HUES48 (cell line): ENCODE measurements around the gene IMMP2L.
"Not testable (repeated sequence)": the region's sequence is repeated elsewhere in the genome, so short reads cannot be mapped to it uniquely, and the experiment has no call there.

Experiments used
- H3K27ac ChIP-seq: one replicate; pipeline ENCODE4 v1.7.0; 2013; ENCODE audit warnings: low read depth, low read length, inconsistent platforms
- H3K27me3 ChIP-seq: 2 replicates; pipeline ENCODE4 v1.6.1; 2013; ENCODE audit warnings: mild to moderate bottlenecking, low read length; ENCODE audit not compliant: control insufficient read depth, insufficient read depth
- H3K36me3 ChIP-seq: 2 replicates; pipeline ENCODE4 v1.6.1; 2013; ENCODE audit warnings: low read length; ENCODE audit not compliant: control insufficient read depth, insufficient read depth
- H3K4me1 ChIP-seq: 2 replicates; pipeline ENCODE4 v1.6.1; 2013; ENCODE audit warnings: mild to moderate bottlenecking, low read length; ENCODE audit not compliant: control insufficient read depth, insufficient read depth
- H3K4me3 ChIP-seq: 2 replicates; pipeline ENCODE4 v1.5.1; 2013; ENCODE audit warnings: mild to moderate bottlenecking, low read depth, low read length
- H3K9ac ChIP-seq: 2 replicates; pipeline ENCODE4 v1.6.1; 2013; ENCODE audit warnings: mild to moderate bottlenecking, low read depth, low read length, moderate library complexity
- H3K9me3 ChIP-seq: 2 replicates; pipeline ENCODE4 v1.6.1; 2013; ENCODE audit warnings: low read length; ENCODE audit not compliant: control insufficient read depth, insufficient read depth

Gene IMMP2L

DNA sequence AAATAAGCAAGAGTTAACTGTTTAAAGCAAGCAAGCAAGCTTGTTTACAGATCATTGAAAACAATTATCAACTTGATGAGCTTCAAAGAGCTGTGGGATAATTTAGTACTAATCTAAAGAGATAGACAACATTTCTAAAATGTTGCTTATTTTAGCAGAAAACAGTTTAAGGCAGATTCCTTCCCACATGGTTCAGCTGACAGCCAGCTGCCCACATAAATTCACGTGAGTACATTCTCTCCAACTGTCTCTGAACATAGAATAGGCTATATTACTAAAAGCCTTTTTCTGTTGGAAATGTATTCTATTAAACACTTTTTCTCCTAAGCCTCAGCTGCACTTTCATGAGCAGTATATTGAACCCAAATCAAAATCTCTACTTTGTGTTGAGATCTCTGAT lies 297.3 kb downstream of the IMMP2L start:
- no peaks in the 10 kb centered on the region for H3K36me3 ChIP-seq
- no peaks in the 10 kb centered on the region for H3K27me3 ChIP-seq
- no peaks in the 10 kb centered on the region for H3K9me3 ChIP-seq
- no peak overlapping the region for H3K9ac ChIP-seq
- no peak overlapping the region for H3K4me3 ChIP-seq
- H3K27ac ChIP-seq = no peak overlapping the region
- peaks cover 12% of the 10 kb centered on the region for H3K4me1 ChIP-seq

DNA sequence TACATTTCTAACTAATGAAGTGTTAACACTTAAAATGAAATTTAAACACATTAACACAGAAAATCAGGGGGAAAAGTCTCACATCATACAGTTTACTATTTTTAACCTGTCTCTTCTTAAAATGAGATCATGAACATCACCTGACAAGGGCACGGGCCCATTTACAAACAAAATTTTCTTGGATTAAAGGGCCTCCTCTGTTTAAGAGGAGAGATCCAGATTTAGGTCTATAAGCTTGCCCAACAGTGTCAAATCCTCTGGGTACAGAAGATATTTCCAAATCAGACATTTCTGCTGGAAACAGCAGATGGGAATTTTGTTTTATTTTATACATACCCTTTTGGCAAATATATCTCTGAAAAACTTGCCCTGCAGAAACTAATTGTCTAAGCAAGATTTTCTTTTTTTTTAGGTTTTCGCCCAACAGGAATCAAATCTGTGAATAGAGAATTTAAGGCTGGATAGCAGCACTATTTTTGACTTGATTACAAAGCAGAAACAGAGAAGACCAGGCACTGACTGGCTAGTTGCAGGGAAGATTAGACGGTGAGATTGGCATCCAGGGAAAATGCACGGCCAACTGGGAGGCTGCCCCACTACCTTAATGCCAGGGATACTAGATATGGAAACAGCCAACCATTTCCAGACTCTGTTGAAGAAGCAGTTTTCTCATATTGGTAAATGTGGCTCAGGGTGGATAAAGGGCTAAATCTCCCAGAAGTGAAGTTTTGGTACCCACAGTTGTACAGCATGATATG lies 298.0 kb downstream of the IMMP2L start:
- Histone ChIP-seq H3K27me3 (no peaks in the 10 kb centered on the region), H3K4me1 (peaks cover 12% of the 10 kb centered on the region), H3K27ac (no peak overlapping the region), H3K9me3 (no peaks in the 10 kb centered on the region), H3K9ac (no peak overlapping the region), H3K36me3 (no peaks in the 10 kb centered on the region), H3K4me3 (no peak overlapping the region)

- Histone ChIP-seq H3K4me1 (peaks cover 12% of the 10 kb centered on the region), H3K4me3 (no peak overlapping the region), H3K9ac (no peak overlapping the region), H3K27ac (no peak overlapping the region), H3K27me3 (no peaks in the 10 kb centered on the region), H3K36me3 (no peaks in the 10 kb centered on the region), H3K9me3 (no peaks in the 10 kb centered on the region)
Observed at GRCh38 chr7:111262293-111263116, 299.8 kb downstream of the IMMP2L start.

DNA sequence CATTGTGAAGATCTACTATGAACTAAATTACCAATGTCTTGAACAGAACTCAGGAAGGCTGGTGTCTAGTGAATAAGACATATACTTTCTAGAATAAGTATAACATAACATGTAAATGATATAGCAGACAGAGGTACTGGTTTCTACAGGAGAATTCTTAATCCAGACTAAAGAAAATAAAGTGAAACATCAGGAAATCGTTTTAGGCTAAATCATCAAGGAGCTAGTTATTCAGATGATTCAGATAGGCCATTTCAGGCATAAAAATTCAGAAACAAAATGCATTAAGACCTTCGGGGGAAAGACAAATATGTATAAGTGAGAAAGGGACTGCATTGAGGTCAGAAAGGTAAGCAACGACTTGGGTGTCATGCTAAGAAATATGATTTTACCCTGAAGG lies 300.8 kb downstream of the IMMP2L start:
- H3K9me3 ChIP-seq = no peaks in the 10 kb centered on the region
- H3K4me1 ChIP-seq = peaks cover 2% of the 10 kb centered on the region
- H3K36me3 ChIP-seq = no peaks in the 10 kb centered on the region
- H3K4me3 ChIP-seq = no peak overlapping the region
- H3K27ac ChIP-seq = no peak overlapping the region
- no peak overlapping the region for H3K9ac ChIP-seq
- H3K27me3 ChIP-seq = no peaks in the 10 kb centered on the region

DNA sequence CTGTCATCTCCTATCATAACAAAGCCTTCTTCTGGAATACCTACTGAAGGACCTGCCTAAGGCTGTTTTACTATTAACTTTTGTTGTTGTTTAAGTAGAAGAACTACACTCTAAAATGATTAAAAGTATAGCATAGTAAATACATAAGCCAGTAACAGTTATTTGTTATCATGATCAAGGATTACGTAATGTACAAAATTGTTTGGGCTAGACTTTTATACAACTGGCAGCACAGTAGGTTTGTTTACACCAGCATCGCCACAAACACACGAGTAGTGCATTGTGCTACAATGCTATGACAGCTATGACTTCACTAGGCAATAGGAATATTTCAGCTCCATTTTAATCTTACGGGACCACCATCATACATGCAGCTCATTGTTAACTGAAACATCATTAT lies 302.3 kb downstream of the IMMP2L start:
- H3K4me1 ChIP-seq = no peaks in the 10 kb centered on the region
- no peak overlapping the region for H3K9ac ChIP-seq
- H3K36me3 ChIP-seq = no peaks in the 10 kb centered on the region
- H3K4me3 ChIP-seq = no peak overlapping the region
- H3K27ac ChIP-seq = no peak overlapping the region
- no peaks in the 10 kb centered on the region for H3K27me3 ChIP-seq
- H3K9me3 ChIP-seq = no peaks in the 10 kb centered on the region

GRCh38 chr7:111256391-111256790 lies 305.9 kb downstream of the IMMP2L start:
- Histone ChIP-seq H3K9me3 (no peaks in the 10 kb centered on the region), H3K27ac (no peak overlapping the region), H3K36me3 (no peaks in the 10 kb centered on the region), H3K9ac (no peak overlapping the region), H3K27me3 (no peaks in the 10 kb centered on the region), H3K4me1 (peaks cover 13% of the 10 kb centered on the region; the same call in 1 of the 2 replicates), H3K4me3 (no peak overlapping the region)

DNA sequence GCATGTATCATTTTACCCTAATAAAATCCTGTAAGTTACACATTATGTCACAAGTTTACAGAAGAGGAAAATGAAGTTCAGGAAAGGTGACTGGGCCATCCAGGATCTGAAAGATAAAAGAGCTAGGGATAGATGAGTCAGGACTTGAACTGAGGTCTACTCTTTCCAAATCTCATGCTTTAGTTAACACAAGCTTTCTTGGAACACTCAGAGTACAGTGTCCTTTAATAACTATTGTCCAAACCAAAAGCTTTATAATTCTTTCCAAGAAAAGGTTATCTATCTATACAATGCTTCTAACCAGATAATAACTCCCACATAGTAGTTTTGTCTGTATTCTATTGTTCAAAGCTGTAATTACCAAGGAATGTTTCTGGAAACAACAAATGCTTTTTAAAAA lies 306.7 kb downstream of the IMMP2L start:
- Histone ChIP-seq H3K36me3 (no peaks in the 10 kb centered on the region), H3K27ac (no peak overlapping the region), H3K4me3 (no peak overlapping the region), H3K9me3 (no peaks in the 10 kb centered on the region), H3K9ac (no peak overlapping the region), H3K4me1 (peaks cover 13% of the 10 kb centered on the region; the same call in 1 of the 2 replicates), H3K27me3 (no peaks in the 10 kb centered on the region)

DNA sequence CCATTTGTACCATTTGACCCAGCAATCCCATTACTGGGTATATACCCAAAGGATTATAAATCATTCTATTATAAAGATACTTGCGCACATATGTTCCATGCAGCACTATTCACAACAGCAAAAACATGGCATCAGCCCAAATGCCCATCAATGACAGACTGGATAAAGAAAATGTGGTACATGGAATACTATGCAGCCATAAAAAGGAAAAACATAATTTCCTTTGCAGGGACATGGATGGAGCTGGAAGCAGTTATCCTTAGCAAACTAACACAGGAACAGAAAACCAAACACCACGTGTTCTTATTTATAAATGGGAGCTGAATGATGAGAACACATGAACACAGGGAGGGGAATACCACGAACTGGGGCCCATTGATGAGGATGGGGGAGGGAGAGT lies 310.9 kb downstream of the IMMP2L start:
- H3K27me3 ChIP-seq, H3K36me3 ChIP-seq, H3K27ac ChIP-seq, H3K9ac ChIP-seq, H3K4me3 ChIP-seq, H3K9me3 ChIP-seq: not testable (repeated sequence)
- peaks cover 13% of the 10 kb centered on the region; the same call in 1 of the 2 replicates for H3K4me1 ChIP-seq

DNA sequence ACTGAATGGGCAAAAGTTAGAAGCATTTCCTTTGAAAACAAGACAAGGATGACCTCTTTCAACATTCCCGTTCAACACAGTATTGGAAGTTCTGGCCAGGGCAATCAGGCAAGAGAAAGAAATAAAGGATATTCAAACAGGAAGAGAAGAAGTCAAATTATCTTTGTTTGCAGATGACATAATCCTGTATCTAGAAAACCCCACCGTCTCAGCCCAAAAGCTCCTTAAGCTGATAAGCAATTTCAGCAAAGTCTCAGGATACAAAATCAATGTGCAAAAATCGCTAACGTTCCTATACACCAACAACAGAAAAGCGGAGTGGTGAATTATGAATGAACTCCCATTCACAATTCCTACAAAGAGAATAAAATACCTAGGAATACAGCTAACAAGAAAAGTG lies 312.5 kb downstream of the IMMP2L start:
- H3K27ac ChIP-seq, H3K36me3 ChIP-seq, H3K4me3 ChIP-seq, H3K9me3 ChIP-seq, H3K27me3 ChIP-seq, H3K9ac ChIP-seq: not testable (repeated sequence)
- peaks cover 13% of the 10 kb centered on the region; the same call in 1 of the 2 replicates for H3K4me1 ChIP-seq

GRCh38 chr7:111242141-111242755 lies 320.0 kb downstream of the IMMP2L start:
- H3K27ac ChIP-seq = no peak overlapping the region
- peaks cover 29% of the 10 kb centered on the region for H3K4me1 ChIP-seq
- H3K36me3 ChIP-seq = no peaks in the 10 kb centered on the region
- H3K9me3 ChIP-seq = no peaks in the 10 kb centered on the region
- H3K27me3 ChIP-seq = no peaks in the 10 kb centered on the region
- no peak overlapping the region for H3K4me3 ChIP-seq
- H3K9ac ChIP-seq = no peak overlapping the region

DNA sequence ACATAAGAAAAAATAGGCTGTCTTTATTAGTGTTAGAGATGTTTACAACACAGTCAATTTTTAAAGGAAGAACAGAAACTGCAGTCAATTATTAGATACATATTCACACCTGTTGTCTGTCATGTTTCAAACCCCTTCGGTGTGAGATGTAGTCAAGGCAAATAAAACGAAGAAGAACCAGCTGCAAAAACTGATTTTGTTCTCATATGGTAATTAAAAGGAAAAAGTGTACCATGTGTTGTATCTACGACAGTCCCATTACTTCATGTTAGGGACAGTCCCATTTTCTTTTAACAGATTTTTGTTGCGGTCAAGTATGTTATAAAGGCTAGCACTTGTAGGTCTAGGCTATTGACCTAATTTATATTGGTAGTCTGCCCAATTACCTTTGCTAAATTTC lies 321.9 kb downstream of the IMMP2L start:
- H3K27ac ChIP-seq = no peak overlapping the region
- H3K4me1 ChIP-seq = peaks cover 29% of the 10 kb centered on the region
- no peak overlapping the region for H3K4me3 ChIP-seq

More for the DNA sequence above, 321.9 kb downstream of the IMMP2L start:
- no peaks in the 10 kb centered on the region for H3K9me3 ChIP-seq
- no peaks in the 10 kb centered on the region for H3K27me3 ChIP-seq
- no peaks in the 10 kb centered on the region for H3K36me3 ChIP-seq
- no peak overlapping the region for H3K9ac ChIP-seq
